H4 (cell line): Measurements from ENCODE around the gene HEATR5A. TPM values are rescaled to one million over a fixed set of nuclear protein-coding genes. Genes with fewer than 3 reads are reported as not detected.

ENCODE experiments used
- DNase-seq: peaks from one replicate; pipeline ENCODE4 v3.0.0-alpha.2; 2015; ENCODE audit warnings: low spot score
- total RNA-seq: library from RNA; depleted of rRNA; stranded (reverse); fragments of >200 nt; shearing (Covaris generic); gene quantifications from 2 replicates; pipeline ENCODE4 v1.2.3, GENCODE V29; 2014

Gene HEATR5A
- total RNA-seq, 1 experiment from 2014 or later: 20.1 TPM

- no peak for DNase-seq
These were observed 6.3 kb upstream of the HEATR5A start for GRCh38 chr14:31426663-31427062.

DNA sequence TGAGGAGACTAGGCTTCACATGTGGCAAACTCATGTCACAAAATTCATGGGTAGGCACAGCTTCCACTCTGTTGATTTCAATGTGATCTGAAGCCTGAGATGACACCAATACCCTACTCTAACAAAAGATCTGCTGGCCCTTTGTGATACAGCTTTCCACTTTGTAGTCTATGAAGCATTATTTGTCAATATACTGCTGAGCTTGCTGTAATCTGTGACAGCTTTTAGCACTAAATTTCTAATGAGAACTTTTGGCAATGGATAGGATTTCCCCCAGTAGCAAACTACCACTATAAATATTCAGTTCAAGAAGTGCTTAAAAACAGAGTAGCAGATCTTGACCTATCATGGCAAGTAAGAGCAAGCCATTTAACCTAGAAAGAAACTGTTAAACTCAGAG lies 5.6 kb upstream of the HEATR5A start:
- DNase-seq: no peak

DNA sequence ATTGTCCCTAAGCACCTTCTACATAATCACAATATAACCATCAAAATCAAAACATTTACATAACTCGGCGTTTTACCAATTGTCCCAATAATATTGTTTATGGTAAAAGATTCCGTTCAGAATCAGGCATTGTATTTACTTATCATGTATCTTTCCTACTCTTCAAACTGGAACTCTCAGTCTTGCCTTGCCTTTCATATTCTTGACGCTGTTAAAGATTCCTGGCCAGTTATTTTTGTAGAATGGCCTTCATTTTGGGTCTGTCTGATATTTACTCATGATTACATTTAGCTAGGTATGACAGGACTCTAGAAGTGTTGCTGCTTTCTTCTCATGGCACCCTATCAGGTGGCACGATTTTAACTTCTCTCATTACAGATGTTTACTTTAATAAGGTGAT lies 850 bp upstream of the HEATR5A start:
- DNase-seq: no peak

GRCh38 chr14:31419967-31420318 lies 407 bp downstream of the HEATR5A start:
- no peak for DNase-seq

GRCh38 chr14:31419179-31419966 lies 977 bp downstream of the HEATR5A start:
- DNase-seq: peak; percentile 7

- DNase-seq: no peak
These were observed 1.9 kb downstream of the HEATR5A start for GRCh38 chr14:31418440-31418839.

- no peak for DNase-seq
These were observed 6.0 kb downstream of the HEATR5A start for GRCh38 chr14:31414190-31414833.

DNA sequence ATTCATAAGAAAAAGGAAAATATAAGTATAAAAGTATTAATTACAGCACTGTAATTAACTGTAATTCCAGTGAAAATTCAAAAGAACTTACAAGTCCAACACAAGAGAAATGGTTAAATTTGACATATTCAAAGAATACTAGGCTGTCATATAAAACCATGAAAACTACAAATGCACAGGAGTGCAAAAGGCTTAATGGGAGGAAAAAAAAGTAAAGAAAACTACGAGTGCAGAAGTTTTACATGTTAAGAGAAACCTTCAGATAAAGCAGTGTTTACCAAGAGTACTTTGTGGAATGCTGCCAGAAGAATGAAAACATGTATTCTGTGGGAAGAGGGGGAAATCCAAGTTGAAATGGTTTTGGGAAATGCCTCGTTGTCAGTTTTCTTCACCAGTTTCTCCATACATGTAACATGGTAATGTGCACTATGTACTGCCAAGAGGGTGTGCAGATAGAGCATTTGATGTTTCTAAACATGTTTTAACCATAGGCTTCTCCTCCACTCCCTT lies 9.1 kb downstream of the HEATR5A start:
- DNase-seq: no peak

- DNase-seq: no peak
These were observed 10.2 kb downstream of the HEATR5A start for GRCh38 chr14:31410048-31410650.

DNA sequence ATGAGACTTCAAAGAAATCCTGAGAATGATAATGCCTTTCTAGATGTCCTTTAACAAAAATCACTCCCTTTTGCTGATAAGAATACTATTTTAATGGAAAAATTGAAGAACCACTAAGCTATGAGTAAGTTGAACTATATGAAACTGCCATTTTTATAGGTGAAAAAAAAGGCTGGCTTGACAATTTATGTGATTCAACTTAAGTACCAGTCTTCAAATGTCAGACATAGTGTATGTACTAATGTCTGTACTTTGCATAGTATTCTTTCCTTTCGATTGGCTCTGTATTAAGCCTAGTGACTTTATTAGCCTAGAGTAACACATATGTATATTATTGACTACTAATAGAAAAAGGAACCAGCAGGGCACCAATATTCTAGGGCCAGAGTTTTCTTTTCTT lies 11.9 kb downstream of the HEATR5A start:
- no peak for DNase-seq

DNA sequence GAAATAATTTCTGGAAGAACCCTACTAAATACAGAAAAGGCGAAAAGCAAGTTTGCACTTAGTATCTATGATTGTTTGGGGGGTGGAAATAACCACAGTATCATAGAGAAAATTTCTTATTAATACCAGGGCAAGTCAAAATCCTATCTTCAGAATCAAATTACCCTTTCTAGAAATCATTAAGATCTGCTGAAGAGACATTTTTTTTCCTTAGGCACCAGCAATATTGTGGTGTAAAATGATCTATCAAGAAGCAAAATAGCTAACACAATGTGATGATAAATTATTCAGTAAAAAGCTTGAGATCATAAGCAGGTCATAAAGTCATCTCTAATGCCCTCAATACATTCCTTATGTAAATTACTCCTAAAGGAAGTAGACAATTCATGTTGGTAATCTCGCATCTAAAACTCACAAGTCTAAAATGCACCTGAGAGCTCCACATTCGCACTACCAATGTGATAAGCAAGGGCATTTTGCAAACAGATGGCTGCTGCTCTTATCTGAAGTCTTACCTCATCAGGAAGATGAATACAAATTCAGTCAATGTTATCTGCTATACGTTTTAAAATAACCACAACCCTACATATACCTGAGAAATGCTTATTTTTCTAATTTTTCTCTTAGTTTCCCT lies 14.6 kb downstream of the HEATR5A start:
- no peak for DNase-seq

DNA sequence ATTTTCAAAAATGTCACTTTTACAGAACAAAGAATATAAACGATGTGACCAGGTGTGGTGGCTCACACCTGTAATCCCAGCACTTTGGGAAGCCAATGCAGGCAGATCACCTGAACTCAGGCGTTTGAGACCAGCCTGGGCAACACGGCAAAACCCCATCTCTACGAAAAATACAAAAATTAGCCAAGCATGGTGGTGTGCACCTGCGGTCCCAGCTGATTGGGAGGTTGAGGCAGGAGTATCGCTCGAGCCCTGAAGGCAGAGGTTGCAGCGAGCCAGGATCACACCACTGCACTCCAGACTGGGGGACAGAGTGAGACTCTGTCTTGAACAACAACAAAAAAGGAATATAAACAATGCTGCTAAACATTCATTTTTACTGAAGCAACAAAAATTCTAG lies 15.2 kb downstream of the HEATR5A start:
- no peak for DNase-seq

GRCh38 chr14:31403707-31404106 lies 16.6 kb downstream of the HEATR5A start:
- DNase-seq: no peak

GRCh38 chr14:31402764-31403439 lies 17.4 kb downstream of the HEATR5A start:
- DNase-seq: no peak

GRCh38 chr14:31401369-31401932 lies 18.9 kb downstream of the HEATR5A start:
- DNase-seq: no peak

DNA sequence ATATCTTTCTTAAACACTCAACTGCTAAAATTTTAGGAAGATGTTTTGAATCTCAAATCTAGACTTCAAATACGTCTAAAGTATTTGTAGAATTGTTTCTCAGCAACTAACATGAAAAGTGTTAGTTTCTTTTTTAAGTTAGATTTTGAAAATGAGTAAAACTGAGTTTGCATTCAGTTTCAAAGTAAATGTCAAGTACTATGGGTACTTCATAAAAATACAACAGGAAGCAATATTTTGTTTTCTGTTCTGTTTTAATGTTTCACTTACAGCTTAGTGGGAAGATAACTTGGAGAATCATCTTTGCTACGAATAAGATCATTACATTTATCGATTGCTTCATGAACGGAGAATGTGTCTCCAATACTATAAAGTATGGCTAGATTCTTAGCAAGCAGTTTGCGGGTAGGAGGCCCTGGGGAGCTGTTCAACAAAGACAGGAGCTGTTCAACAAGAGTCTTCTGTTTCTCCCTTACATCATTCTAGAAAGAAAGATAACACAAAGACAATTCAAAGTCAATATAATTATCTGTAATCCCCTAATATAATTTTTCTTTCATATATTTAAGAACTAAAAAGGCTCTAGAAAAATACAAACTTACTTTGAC lies 20.2 kb downstream of the HEATR5A start:
- DNase-seq: no peak

DNA sequence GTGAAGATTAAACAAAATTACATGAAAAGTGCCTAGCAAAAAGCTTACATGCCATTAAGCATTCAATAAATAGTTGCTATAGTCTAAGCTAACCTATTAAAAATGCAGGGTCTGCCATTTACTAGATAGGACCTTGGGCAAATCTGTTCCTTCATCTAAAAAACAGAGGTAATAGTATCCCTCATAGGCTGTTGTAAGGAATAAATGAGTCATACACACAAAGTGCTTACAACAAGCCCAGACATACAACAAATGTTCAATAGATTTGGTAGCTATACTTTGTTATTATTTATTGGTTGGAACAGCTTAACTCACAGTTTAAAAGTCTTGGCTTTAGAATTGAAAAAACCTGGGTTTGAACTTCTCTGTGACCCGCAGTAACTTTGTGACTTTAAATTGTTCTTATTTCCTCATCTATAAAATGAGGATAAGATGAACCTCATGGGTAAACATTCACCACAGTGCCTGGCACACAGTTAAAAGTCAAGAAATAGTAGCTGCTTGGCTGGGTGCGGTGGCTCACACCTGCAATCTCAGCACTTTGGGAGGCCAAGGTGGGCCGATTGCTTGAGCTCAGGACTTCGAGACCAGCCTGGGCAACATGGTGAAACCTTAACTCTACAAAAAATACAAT lies 24.7 kb downstream of the HEATR5A start:
- no peak for DNase-seq

GRCh38 chr14:31395119-31395518 lies 25.2 kb downstream of the HEATR5A start:
- DNase-seq: no peak

- no peak for DNase-seq
These were observed 28.3 kb downstream of the HEATR5A start for GRCh38 chr14:31391977-31392503.

DNA sequence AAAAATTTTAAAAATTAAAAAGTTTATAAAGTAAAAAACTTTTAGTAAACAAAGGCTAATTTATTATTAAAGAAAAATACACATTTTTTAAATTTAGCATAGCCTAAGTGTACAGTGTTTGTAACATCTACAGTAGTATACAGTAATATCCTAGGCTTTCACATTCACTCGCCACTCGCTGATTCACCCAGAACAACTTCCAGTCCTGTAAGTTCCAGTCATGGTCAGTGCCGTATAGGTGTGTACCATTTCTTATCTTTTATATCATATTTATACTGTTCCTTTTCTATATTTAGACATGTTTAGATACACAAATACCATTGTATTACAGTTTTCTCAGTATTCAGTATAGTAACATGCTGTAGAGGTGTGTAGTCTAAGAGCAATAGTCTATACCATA lies 28.9 kb downstream of the HEATR5A start:
- DNase-seq: no peak
